Hepatocyte (in vitro differentiated cells): ENCODE measurements around the gene KIRREL3.

Source experiments
- CTCF ChIP-seq: fragments of 200-600 bp; sonication (generic); IDR thresholded peaks from 2 replicates; pipeline ENCODE4 v1.5.1; 2016; ENCODE audit warnings: antibody characterized with exemption, mild to moderate bottlenecking; ENCODE audit not compliant: poor library complexity
- EZH2 ChIP-seq: fragments of 200-600 bp; sonication (generic); IDR thresholded peaks from 2 replicates; pipeline ENCODE4 v1.6.1; 2016; ENCODE audit warnings: antibody characterized with exemption, mild to moderate bottlenecking, borderline replicate concordance
- EZH2phosphoT487 ChIP-seq: fragments of 200-600 bp; sonication (generic); IDR thresholded peaks from one replicate; pipeline ENCODE4 v1.6.1; 2018; ENCODE audit warnings: antibody characterized with exemption, mild to moderate bottlenecking, low read depth, moderate library complexity; ENCODE audit not compliant: unreplicated experiment, severe bottlenecking

DNA sequence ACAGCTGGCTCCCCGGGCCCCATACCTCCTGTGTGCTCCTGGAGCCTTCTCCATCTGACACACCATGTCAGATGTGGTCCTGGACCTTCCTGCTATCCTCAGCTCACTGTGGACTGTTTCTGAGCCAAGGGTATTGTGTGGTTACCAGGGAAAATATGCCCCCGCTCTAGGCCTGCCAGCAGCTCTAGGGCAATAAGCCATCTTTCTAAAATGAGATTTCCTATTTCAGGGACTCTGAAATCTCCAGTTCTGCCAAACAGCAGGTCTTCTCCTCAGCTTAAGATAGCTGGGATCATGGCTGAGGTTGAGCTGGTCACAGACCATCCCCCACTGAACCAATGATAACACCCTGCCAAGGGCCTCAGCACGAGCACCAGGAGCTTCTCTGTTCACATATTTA is 417.5 kb downstream of the KIRREL3 start:
- no peak for TF ChIP-seq CTCF
- no peak for TF ChIP-seq EZH2phosphoT487
- TF ChIP-seq EZH2, result no peak
